Bone marrow (tissue), 2 donors: ENCODE measurements around the gene TMEM219.

Experiments used
- DNase-seq, 2 donors: peaks; one replicate each; lab custom pipeline; 2025; lab: John Stamatoyannopoulos, UW

TMEM219 gene

DNA sequence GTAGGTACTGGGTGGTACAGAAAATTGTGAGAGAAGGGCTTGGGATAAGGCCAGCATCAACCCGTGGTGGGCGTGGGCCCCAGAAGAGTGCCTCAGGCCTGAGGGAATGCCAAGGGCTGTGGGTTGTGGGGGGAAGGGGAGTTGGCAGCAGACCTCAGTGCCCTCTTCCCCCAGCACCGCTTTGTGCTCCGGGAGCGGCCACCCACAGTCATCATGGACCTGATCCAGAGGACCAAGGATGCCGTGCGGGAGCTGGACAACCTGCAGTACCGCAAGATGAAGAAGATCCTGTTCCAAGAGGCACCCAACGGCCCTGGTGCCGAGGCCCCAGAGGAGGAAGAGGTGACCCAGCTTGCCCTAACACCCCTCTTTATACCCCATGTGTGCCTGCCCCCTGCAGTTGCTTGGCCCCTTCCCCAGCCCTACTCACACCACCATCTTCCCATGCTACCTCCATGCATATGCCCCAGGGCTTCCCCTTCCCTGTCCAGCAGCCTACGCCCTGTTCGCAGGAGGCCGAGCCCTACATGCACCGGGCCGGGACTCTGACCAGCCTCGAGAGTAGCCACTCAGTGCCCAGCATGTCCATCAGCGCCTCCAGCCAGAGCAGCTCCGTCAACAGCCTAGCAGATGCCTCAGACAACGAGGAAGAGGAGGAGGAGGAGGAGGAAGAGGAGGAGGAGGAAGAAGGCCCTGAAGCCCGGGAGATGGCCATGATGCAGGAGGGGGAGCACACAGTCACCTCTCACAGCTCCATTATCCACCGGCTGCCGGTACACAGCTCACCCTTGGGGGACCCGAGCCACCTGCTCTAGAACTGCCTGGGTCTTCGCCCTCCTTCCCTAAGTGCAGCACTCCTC is 20.9 kb downstream of the TMEM219 start:
- no peak for DNase-seq

DNA sequence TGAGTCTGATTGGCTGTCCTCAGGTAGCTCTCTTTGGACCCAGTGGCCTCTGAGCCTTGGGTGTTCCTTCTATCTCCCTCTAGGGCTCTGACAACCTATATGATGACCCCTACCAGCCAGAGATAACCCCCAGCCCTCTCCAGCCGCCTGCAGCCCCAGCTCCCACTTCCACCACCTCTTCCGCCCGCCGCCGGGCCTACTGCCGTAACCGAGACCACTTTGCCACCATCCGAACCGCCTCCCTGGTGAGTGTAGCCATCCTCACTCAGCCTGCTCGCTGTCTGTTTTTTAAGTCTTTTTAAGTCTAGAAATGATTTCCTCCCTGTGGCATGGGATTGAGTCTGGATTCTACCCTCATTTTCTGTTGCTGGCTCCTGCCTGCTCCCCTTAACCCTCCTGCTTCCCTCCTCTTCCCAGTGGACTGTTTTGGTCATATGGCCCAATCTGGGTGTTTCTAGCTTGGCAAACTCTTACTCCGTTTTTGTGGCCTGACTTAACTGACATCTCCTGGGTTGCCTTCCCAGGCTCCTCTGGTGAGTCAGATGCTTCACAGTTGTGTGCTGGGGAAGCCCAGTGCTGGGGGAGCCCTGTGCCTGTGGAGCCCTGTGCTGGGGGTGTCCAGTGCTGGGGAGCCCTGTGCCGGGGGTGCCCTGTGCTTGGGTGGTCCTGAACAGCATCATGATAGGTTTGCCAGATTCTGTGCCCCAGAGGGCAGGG is 21.7 kb downstream of the TMEM219 start:
- DNase-seq, result no peak

DNA sequence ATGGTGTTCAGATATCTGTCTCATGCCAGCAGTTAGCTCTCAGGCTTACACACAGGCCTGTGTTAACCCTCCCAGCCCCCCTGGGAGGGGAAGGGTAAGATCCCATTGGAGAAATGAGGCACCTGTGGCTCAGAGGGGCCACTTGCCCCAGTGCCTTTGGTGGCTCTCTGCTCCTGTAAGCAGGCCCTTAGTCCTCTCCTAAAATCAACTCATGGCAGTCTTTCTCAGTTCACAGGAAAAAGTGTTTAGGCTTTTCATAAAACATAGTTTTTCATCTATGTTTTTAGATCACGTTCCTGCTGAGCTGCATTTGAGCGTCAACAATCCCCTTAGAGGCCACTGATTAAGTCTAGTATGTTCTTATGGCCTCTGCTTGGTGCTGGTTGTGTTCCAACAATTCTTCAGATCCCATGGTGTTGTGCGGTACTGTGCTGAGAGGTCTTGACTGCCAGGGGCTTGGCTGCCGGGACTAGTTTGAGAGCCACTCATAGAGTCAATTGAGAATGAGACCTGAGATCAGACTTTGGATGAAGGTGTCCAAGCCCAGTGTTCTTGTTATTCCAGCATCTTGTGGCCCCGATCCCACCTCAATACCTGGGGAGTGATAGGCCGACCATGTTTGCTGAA is 22.4 kb downstream of the TMEM219 start:
- DNase-seq, result no peak

DNA sequence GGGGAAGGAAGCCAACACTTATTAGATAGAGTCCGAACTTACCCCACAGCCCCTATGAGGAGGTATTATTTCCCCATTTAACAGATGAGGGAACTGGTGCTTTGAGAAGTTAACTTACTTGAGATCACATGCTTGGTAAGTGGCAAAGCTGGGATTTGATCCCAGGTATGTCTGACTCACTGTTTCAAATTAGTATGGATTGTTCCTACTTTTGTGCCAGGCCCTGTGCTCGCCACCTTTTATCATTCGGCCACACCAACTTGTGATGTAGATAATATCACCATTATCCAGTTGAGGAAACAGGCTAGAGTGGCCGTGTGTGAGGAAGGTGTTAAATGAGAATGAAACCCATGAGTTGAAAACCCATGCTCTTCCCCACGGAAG is 22.9 kb downstream of the TMEM219 start:
- no peak for DNase-seq

DNA sequence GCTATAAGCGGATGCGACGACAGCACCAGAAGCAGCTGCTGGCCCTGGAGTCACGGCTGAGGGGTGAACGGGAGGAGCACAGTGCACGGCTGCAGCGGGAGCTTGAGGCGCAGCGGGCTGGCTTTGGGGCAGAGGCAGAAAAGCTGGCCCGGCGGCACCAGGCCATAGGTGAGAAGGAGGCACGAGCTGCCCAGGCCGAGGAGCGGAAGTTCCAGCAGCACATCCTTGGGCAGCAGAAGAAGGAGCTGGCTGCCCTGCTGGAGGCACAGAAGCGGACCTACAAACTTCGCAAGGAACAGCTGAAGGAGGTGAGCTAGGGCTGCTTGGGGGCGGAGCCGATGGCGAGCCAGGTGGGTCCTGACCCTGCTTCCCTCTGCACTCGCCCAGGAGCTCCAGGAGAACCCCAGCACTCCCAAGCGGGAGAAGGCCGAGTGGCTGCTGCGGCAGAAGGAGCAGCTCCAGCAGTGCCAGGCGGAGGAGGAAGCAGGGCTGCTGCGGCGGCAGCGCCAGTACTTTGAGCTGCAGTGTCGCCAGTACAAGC is 23.5 kb downstream of the TMEM219 start:
- DNase-seq, result no peak

- no peak for DNase-seq
Observed at GRCh38 chr16:29986231-29986630, 24.4 kb downstream of the TMEM219 start.

DNA sequence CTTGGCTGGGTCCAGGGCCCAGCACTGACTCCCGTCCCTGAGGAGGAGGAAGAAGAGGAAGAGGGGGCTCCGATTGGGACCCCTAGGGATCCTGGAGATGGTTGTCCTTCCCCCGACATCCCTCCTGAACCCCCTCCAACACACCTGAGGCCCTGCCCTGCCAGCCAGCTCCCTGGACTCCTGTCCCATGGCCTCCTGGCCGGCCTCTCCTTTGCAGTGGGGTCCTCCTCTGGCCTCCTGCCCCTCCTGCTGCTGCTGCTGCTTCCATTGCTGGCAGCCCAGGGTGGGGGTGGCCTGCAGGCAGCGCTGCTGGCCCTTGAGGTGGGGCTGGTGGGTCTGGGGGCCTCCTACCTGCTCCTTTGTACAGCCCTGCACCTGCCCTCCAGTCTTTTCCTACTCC is 25.1 kb downstream of the TMEM219 start:
- DNase-seq, result no peak

DNA sequence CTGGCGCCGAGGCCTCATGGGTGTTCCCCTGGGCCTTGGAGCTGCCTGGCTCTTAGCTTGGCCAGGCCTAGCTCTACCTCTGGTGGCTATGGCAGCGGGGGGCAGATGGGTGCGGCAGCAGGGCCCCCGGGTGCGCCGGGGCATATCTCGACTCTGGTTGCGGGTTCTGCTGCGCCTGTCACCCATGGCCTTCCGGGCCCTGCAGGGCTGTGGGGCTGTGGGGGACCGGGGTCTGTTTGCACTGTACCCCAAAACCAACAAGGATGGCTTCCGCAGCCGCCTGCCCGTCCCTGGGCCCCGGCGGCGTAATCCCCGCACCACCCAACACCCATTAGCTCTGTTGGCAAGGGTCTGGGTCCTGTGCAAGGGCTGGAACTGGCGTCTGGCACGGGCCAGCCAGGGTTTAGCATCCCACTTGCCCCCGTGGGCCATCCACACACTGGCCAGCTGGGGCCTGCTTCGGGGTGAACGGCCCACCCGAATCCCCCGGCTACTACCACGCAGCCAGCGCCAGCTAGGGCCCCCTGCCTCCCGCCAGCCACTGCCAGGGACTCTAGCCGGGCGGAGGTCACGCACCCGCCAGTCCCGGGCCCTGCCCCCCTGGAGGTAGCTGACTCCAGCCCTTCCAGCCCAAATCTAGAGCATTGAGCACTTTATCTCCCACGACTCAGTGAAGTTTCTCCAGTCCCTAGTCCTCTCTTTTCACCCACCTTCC is 25.6 kb downstream of the TMEM219 start:
- DNase-seq, result no peak

GRCh38 chr16:29988346-29989075 is 26.6 kb downstream of the TMEM219 start:
- no peak for DNase-seq

DNA sequence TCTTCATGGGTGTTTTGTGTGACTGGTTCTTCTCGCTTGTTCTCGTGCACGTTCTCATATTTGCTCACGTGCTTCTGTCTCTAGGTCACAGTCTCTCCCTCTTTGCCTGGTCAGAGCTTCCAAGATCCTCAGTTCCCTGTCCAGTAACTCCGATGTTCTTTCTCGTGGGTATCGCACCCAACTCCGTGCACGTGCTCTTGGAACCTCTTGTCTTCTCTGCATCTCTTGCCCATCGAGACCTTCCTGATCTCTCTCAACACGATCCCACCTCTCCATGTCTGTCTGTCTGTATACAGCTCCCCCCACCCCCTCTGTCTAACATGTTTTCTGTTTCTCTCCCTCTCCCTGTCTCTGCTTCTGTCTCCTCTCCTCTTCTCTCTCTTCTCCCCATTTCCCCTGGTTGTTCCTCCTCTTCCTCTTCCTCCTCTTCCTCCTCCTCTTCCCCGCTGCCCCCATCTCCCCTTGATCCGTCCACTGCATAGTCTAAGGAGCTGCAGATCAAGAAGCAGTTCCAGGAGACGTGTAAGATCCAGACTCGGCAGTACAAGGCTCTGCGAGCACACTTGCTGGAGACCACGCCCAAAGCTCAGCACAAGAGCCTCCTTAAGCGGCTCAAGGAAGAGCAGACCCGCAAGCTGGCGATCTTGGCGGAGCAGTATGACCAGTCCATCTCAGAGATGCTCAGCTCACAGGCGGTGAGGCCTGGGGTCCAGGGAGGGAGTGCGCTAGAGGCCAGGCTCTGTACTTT is 27.4 kb downstream of the TMEM219 start:
- DNase-seq, result no peak

DNA sequence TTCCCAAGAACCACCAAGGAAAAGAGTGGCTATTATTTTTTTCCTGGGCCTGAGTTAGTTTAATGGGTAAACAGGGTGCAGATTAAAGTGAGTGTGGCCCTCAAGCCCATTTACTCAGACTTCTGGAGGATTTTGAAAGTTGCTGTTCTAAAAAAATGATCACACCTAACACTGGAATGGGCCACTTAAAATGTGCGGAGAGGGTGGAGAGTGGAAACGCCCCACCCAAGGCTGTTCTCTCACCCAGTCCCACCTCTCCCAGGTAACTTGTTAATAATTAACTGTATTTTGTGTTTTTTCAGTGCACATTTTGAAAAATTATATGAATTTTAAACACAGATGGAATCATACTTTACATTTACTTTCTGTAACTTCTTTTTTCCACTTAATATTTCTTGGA is 28.2 kb downstream of the TMEM219 start:
- DNase-seq, result no peak

DNA sequence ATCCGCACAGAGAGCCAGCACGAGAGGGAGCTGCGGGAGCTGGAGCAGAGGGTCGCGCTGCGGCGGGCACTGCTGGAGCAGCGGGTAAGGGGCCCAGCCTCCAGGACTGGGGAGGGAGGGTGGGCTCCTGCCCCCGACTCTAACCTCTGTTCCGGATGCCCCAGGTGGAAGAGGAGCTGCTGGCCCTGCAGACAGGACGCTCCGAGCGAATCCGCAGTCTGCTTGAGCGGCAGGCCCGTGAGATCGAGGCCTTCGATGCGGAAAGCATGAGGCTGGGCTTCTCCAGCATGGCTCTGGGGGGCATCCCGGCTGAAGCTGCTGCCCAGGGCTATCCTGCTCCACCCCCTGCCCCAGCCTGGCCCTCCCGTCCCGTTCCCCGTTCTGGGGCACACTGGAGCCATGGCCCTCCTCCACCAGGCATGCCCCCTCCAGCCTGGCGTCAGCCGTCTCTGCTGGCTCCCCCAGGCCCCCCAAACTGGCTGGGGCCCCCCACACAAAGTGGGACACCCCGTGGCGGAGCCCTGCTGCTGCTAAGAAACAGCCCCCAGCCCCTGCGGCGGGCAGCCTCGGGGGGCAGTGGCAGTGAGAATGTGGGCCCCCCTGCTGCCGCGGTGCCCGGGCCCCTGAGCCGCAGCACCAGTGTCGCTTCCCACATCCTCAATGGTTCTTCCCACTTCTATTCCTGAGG is 29.1 kb downstream of the TMEM219 start:
- no peak for DNase-seq

GRCh38 chr16:29991571-29991904 is 29.7 kb downstream of the TMEM219 start:
- no peak for DNase-seq

DNA sequence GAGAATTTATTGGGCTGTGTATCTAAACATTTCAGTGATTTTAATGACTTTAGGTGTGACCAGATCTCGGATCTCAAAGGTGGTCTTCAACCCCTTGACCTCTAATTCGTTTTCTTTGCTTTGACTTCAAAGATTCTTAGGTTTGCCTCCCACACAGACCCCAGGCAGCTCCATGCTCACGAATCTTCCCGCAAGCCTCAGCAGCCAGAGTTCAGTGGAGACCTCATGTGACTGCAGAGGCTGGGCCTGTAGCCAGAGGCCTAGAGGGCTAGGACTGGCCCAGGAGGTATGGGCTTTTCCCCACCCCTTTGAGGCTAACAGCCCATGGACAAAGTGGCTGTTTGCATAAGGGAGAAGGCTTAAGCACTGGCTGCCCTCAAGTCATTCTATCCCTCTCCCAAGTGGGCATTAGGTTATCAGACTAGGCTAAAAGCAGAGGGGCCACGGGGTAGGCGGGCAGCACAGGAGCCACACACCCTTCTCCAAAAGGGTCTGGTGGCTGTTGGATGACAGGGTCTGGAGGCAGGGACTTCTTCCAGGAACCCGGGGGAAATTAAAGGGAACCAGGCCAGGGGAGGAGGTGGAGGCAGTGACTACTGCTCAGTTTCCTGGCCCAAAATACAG is 30.6 kb downstream of the TMEM219 start:
- no peak for DNase-seq

DNA sequence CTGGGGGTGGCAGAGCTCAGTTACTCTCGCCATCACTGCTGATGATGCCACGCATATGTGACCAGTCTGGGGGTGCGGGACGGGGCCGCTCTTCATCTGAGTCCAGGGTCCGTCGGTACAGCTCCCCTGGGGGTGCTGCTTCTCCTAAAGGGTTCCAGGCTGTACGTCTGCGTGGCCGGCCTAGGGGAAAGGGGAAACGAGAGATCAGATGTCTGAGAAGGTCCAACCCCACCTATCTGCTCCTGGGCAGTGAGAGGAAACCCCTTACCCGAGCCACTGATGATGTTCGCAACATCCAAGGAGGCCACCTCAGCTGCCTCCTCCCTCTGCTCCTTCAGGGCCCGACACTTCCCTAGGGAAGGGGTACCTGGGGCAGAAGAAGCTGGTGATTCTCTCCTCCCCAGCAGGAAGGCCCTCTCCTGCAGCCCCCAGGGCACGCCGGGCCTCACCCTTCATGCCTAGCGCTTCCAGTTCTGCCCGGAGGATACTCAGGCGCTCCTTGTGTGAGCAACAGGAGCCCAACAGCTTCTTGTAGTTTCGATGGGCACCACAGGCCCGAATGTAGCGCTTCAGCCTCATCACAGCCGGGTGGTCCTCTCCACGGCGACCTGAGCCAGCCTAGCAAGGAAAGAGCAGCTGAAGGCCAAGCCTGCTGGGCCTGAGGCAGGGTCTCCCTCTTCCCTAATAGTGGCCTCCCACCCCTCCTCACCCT is 31.5 kb downstream of the TMEM219 start:
- DNase-seq, result no peak

GRCh38 chr16:29993903-29994599 is 32.2 kb downstream of the TMEM219 start:
- no peak for DNase-seq

GRCh38 chr16:29994600-29995323 is 32.9 kb downstream of the TMEM219 start:
- no peak for DNase-seq
